ENCODE data around the gene TPSB2. TPM values are rescaled to one million over a fixed set of nuclear protein-coding genes. Genes with fewer than 3 reads are reported as not detected.
"Not testable (repeated sequence)": the region's sequence is repeated elsewhere in the genome, so short reads cannot be mapped to it uniquely, and the experiment has no call there.

TPSB2 gene
- total and polyA plus RNA-seq, 7 donors: 1.9 to 14.2 (median 3.3) TPM

GRCh38 chr16:1254821-1255220, 24.8 kb upstream of the TPSB2 start:
- ATAC-seq; H3K4me3 ChIP-seq; H3K9me3 ChIP-seq; H3K27ac ChIP-seq; H3K36me3 ChIP-seq (ENCODE audit: insufficient read depth in 1 of 2, low read depth in 1 of 2); intact Hi-C loops (cut with DNase I); H3K4me1 ChIP-seq: not testable (repeated sequence)
- WGBS, 3 donors: 60 to 84% (median 73%) methylated on average over 1 to 3 of the region's 3 CpGs
- DNase-seq: peak in 1 of 2 donors; percentile 39
- H3K27me3 ChIP-seq (ENCODE audit: insufficient read depth in 3 of 3, low read length in 2 of 3): peaks cover 0 to 16% (median 6%) of the 10 kb centered on the region in 3 donors

GRCh38 chr16:1253701-1254364, 23.8 kb upstream of the TPSB2 start:
- H3K36me3 ChIP-seq (ENCODE audit: insufficient read depth in 1 of 2, low read depth in 1 of 2); DNase-seq; intact Hi-C loops (cut with DNase I); H3K27me3 ChIP-seq (ENCODE audit: insufficient read depth in 3 of 3, low read length in 2 of 3); H3K4me3 ChIP-seq; H3K27ac ChIP-seq; H3K4me1 ChIP-seq; H3K9me3 ChIP-seq: not testable (repeated sequence)
- WGBS, 3 donors: no CpG with 5 or more reads among the region's 47 CpGs
- ATAC-seq: peak in 2 of 4 donors; percentile 33 to 39

GRCh38 chr16:1249031-1249755, 19.2 kb upstream of the TPSB2 start:
- WGBS, 3 donors: 60 to 63% methylated on average over 1 to 13 of the region's 43 CpGs; no CpG with 5 or more reads in 1 of the 3 donors
- H3K9me3 ChIP-seq; H3K4me3 ChIP-seq; H3K4me1 ChIP-seq; H3K36me3 ChIP-seq (ENCODE audit: insufficient read depth in 1 of 2, low read depth in 1 of 2); H3K27ac ChIP-seq; intact Hi-C loops (cut with DNase I): not testable (repeated sequence)
- ATAC-seq (peak; percentile 72 to 87 (median 80)), DNase-seq (peak in 1 of 2 donors; percentile 40)
- peaks cover 0 to 20% (median 6%) of the 10 kb centered on the region in 3 donors for H3K27me3 ChIP-seq (ENCODE audit: insufficient read depth in 3 of 3, low read length in 2 of 3)

- H3K27ac ChIP-seq; intact Hi-C loops (cut with DNase I); H3K4me1 ChIP-seq; H3K4me3 ChIP-seq; ATAC-seq; H3K9me3 ChIP-seq; H3K36me3 ChIP-seq (ENCODE audit: insufficient read depth in 1 of 2, low read depth in 1 of 2): not testable (repeated sequence)
- 82 to 85% (median 83%) methylated on average over 13 to 14 of the region's 14 CpGs for WGBS, 3 donors
- peaks cover 0 to 25% (median 6%) of the 10 kb centered on the region in 3 donors for H3K27me3 ChIP-seq (ENCODE audit: insufficient read depth in 3 of 3, low read length in 2 of 3)
- peak in 1 of 2 donors; percentile 17 for DNase-seq
Measured at GRCh38 chr16:1247903-1248537, 18.0 kb upstream of the TPSB2 start.

GRCh38 chr16:1245452-1246020, 15.6 kb upstream of the TPSB2 start:
- intact Hi-C loops (cut with DNase I): no loop called here
- no peaks in the 10 kb centered on the region for H3K36me3 ChIP-seq (ENCODE audit: insufficient read depth in 1 of 2, low read depth in 1 of 2)
- H3K4me1 ChIP-seq: no peaks in the 10 kb centered on the region
- peak in 1 of 2 donors; percentile 27 for DNase-seq
- no peak for ATAC-seq
- TF ChIP-seq CTCF (IDR thresholded peaks at IDR 0.05): no peak
- H3K27me3 ChIP-seq (ENCODE audit: insufficient read depth in 3 of 3, low read length in 2 of 3): peaks cover 0 to 25% (median 6%) of the 10 kb centered on the region in 3 donors
- H3K9me3 ChIP-seq: no peaks in the 10 kb centered on the region
- WGBS, 3 donors: 37 to 42% (median 41%) methylated on average over 22 of the region's 22 CpGs
- no peak overlapping the region for H3K27ac ChIP-seq
- no peak overlapping the region for H3K4me3 ChIP-seq

- no peaks in the 10 kb centered on the region for H3K9me3 ChIP-seq
- no peaks in the 10 kb centered on the region for H3K4me1 ChIP-seq
- 64 to 75% (median 69%) methylated on average over 12 of the region's 12 CpGs for WGBS, 3 donors
- H3K27me3 ChIP-seq (ENCODE audit: insufficient read depth in 3 of 3, low read length in 2 of 3): peaks cover 0 to 25% (median 6%) of the 10 kb centered on the region in 3 donors
- no peak overlapping the region for H3K27ac ChIP-seq
- DNase-seq (peak in 1 of 2 donors; percentile 51), ATAC-seq (no peak)
- intact Hi-C loops (cut with DNase I): no loop called here
- TF ChIP-seq CTCF (IDR thresholded peaks at IDR 0.05): no peak
- H3K4me3 ChIP-seq: no peak overlapping the region
- no peaks in the 10 kb centered on the region for H3K36me3 ChIP-seq (ENCODE audit: insufficient read depth in 1 of 2, low read depth in 1 of 2)
Measured at GRCh38 chr16:1244881-1245280, 14.9 kb upstream of the TPSB2 start.

- 52 to 59% (median 56%) methylated on average over 16 to 30 of the region's 32 CpGs for WGBS, 3 donors
- H3K9me3 ChIP-seq: not testable (repeated sequence)
- peak in 1 of 4 donors; percentile 28 for ATAC-seq
Measured at GRCh38 chr16:1243907-1244850, 14.2 kb upstream of the TPSB2 start.

GRCh38 chr16:1243363-1243762, 13.4 kb upstream of the TPSB2 start:
- peaks cover 0 to 25% (median 6%) of the 10 kb centered on the region in 3 donors for H3K27me3 ChIP-seq (ENCODE audit: insufficient read depth in 3 of 3, low read length in 2 of 3)
- H3K4me3 ChIP-seq; H3K4me1 ChIP-seq; H3K27ac ChIP-seq; H3K9me3 ChIP-seq; ATAC-seq; intact Hi-C loops (cut with DNase I); H3K36me3 ChIP-seq (ENCODE audit: insufficient read depth in 1 of 2, low read depth in 1 of 2): not testable (repeated sequence)
- 35 to 47% (median 41%) methylated on average over 6 to 7 of the region's 11 CpGs for WGBS, 3 donors
- peak in 1 of 2 donors; percentile 12 for DNase-seq

More at GRCh38 chr16:1243907-1244850, 14.2 kb upstream of the TPSB2 start:
- H3K36me3 ChIP-seq (ENCODE audit: insufficient read depth in 1 of 2, low read depth in 1 of 2); H3K4me1 ChIP-seq; intact Hi-C loops (cut with DNase I); H3K4me3 ChIP-seq; H3K27ac ChIP-seq: not testable (repeated sequence)
- peaks cover 0 to 25% (median 6%) of the 10 kb centered on the region in 3 donors for H3K27me3 ChIP-seq (ENCODE audit: insufficient read depth in 3 of 3, low read length in 2 of 3)
- peak in 1 of 2 donors; percentile 44 for DNase-seq

Measured in psoas muscle (tissue), 8 donors.